Thyroid gland (tissue), 4 donors: Measurements from ENCODE around the gene MAPK4. TPM values are rescaled to one million over a fixed set of nuclear protein-coding genes. Genes with fewer than 3 reads are reported as not detected.

ENCODE experiments used
- DNase-seq, 2 donors: peaks; one replicate each; pipeline ENCODE4 v3.0.0-alpha.2; 2019
- H3K27ac ChIP-seq, 3 donors: fragments of 200-600 bp; sonication (generic); 1 replicate in 2 of 3; 2 replicates in 1 of 3; pipeline ENCODE4 v1.5.1; 2016 to 2019; ENCODE audit warnings: mild to moderate bottlenecking in 1 of 3, moderate library complexity in 1 of 3
- H3K27me3 ChIP-seq: fragments of 200-600 bp; sonication (generic); one replicate; pipeline ENCODE4 v1.5.1; 2019
- H3K36me3 ChIP-seq, 2 donors: fragments of 200-600 bp; sonication (generic); one replicate each; pipeline ENCODE4 v1.5.1; 2016 to 2019
- H3K4me1 ChIP-seq, 2 donors: fragments of 200-600 bp; sonication (generic); one replicate each; pipeline ENCODE4 v1.5.1; 2017 to 2019
- H3K4me3 ChIP-seq, 3 donors: fragments of 200-600 bp; sonication (generic); replicated peaks in 1 of 3; 1 replicate in 2 of 3; 2 replicates in 1 of 3; pipeline ENCODE4 v1.5.1; 2016; ENCODE audit warnings: mild to moderate bottlenecking in 1 of 3
- H3K9me3 ChIP-seq: fragments of 200-600 bp; sonication (generic); one replicate; pipeline ENCODE4 v1.5.1; 2017
- POLR2A ChIP-seq, 2 donors: fragments of 450-650 bp; IDR thresholded peaks; one replicate each; pipeline ENCODE4 v1.6.1; 2017; ENCODE audit warnings: antibody characterized with exemption in 2 of 2, mild to moderate bottlenecking in 2 of 2, moderate library complexity in 1 of 2
- WGBS, 2 donors: methylation state at CpG; one replicate each; pipeline ENCODE4 v1.1.5; 2017; 5-methylcytosine and 5-hydroxymethylcytosine counted together
- intact Hi-C: fragments of 100-400 bp; cut with DNase I; formaldehyde crosslinking; loops from one replicate; pipeline ENCODE4 v1.15.1; 2023
- total RNA-seq, 4 donors: library from RNA; depleted of rRNA; stranded (reverse); fragments of >200 nt; gene quantifications; one replicate each; pipeline ENCODE4 v1.2.3, GENCODE V29; 2016
- TF ChIP-seq, protein P1 (sequence below), 6 experiments: fragments of 200-600 bp in 3 of 6; fragments of 450-650 bp in 3 of 6; sonication (generic) in 3 of 6; IDR thresholded peaks; one replicate each; pipeline ENCODE4 v1.5.1; 2016 to 2019; ENCODE audit warnings: antibody characterized with exemption in 6 of 6, mild to moderate bottlenecking in 2 of 6, inconsistent platforms in 1 of 6, moderate library complexity in 1 of 6

Gene MAPK4
- total RNA-seq, 4 donors from 2014 or later = 3.5 to 17.9 (median 11.4) TPM

DNA sequence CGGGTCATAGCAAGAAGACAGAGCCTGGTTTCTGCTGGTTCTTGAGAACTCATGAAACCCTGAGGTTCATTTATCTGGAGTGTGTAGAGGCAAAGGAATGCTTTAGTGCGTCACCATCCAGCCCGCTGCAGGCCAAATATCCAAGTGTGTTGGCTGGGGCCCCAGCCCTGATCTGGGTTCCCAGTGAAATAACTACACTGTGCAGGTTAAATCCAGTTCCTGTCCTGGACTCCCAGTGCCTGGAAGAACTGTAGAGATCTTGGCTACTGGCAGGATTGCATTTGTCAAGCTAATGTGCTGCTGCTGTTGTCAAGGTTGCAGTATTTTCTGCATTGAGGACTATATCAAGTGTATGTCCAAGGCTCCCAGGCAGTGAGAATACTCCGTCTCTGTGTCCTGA is 89.9 kb downstream of the MAPK4 start:
- TF ChIP-seq, protein P1, sequence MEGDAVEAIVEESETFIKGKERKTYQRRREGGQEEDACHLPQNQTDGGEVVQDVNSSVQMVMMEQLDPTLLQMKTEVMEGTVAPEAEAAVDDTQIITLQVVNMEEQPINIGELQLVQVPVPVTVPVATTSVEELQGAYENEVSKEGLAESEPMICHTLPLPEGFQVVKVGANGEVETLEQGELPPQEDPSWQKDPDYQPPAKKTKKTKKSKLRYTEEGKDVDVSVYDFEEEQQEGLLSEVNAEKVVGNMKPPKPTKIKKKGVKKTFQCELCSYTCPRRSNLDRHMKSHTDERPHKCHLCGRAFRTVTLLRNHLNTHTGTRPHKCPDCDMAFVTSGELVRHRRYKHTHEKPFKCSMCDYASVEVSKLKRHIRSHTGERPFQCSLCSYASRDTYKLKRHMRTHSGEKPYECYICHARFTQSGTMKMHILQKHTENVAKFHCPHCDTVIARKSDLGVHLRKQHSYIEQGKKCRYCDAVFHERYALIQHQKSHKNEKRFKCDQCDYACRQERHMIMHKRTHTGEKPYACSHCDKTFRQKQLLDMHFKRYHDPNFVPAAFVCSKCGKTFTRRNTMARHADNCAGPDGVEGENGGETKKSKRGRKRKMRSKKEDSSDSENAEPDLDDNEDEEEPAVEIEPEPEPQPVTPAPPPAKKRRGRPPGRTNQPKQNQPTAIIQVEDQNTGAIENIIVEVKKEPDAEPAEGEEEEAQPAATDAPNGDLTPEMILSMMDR (IDR thresholded peaks at IDR 0.05) = no peak
- peak in 1 of 2 donors; percentile 47 for TF ChIP-seq POLR2A (IDR thresholded peaks at IDR 0.05)
- intact Hi-C loops = no loop called here
- DNase-seq = peak; percentile 94 to 95
- 25 to 28% methylated on average over 3 to 4 of the region's 4 CpGs for WGBS, 2 donors
- Histone ChIP-seq H3K27ac (peak overlapping the region; percentile 86 to 96 (median 88)), H3K9me3 (no peaks in the 10 kb centered on the region), H3K36me3 (no peaks in the 10 kb centered on the region), H3K4me3 (no peak overlapping the region), H3K27me3 (no peaks in the 10 kb centered on the region), H3K4me1 (peaks cover 37 to 38% of the 10 kb centered on the region in 2 donors)

DNA sequence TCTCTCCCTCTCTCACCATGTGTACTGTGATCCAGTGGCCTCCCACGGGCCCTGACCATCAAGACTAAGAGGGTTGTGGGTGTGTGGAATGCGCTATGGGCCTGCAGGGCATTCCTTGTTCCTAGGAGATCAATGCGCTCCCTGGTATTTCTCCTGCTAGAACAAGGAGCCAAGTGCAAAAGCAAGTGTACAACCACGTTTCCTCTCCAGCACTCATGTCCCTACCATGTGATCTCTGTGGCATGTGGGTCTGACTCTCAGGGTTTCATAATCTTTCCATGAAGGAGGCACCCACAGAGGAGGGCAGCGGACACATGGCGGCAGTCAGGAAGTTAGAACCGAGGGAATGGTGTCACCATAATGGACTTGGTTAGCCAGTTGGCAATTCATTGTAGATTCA is 91.4 kb downstream of the MAPK4 start:
- peaks cover 44 to 46% of the 10 kb centered on the region in 2 donors for H3K4me1 ChIP-seq

DNA sequence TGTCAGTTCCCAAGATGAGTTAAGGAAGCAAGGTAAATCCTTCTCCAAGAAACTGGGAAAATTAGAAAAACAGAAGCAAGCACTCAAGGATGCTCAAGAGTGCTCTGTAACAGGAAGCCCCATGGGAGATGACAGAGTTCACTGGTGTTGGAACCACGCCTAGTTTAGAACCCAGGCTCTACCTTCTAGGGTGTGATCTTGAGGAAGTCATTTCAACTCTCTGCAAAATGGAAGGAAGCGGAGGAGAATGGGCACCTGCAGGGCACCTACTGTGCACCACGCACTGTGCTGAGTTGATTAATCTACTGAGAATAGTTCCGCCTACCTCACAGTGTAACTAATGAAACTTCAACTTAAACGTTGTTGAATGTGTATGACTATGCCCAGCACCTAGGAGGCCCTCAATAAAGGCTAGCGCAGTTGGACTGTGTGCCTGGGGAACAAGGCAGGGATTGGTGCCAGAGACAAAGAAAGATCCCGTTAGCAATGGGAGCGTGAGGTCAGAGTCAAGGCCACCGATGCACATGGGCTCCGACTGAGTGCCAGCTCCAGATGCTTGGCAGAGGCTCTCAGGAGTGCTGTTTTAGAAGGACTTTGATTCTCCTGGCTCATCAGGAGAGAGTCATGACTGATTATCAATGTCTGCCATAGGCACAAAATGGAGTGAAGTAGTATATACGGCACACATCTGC is 93.7 kb downstream of the MAPK4 start:
- H3K27me3 ChIP-seq = no peaks in the 10 kb centered on the region
- H3K27ac ChIP-seq = peak overlapping the region; percentile 90 to 95 (median 94)
- TF ChIP-seq POLR2A (IDR thresholded peaks at IDR 0.05) = no peak
- TF ChIP-seq, protein P1 (IDR thresholded peaks at IDR 0.05) = no peak
- WGBS, 2 donors = 79 to 85% methylated on average over 11 of the region's 11 CpGs
- H3K9me3 ChIP-seq = no peaks in the 10 kb centered on the region
- peaks cover 44 to 46% of the 10 kb centered on the region in 2 donors for H3K4me1 ChIP-seq
- H3K4me3 ChIP-seq = no peak overlapping the region
- DNase-seq = peak; percentile 37 to 53
- intact Hi-C loops = no loop called here
- no peaks in the 10 kb centered on the region for H3K36me3 ChIP-seq

More for the DNA sequence above, 91.4 kb downstream of the MAPK4 start:
- 76 to 82% methylated on average over 7 of the region's 7 CpGs for WGBS, 2 donors
- intact Hi-C loops = no loop called here
- Histone ChIP-seq H3K4me3 (no peak overlapping the region), H3K27ac (peak overlapping the region; percentile 76 to 96 (median 88)), H3K27me3 (no peaks in the 10 kb centered on the region), H3K36me3 (no peaks in the 10 kb centered on the region), H3K9me3 (no peaks in the 10 kb centered on the region)
- DNase-seq = peak; percentile 50
- TF ChIP-seq, protein P1 (IDR thresholded peaks at IDR 0.05) = no peak
- TF ChIP-seq POLR2A (IDR thresholded peaks at IDR 0.05) = no peak

DNA sequence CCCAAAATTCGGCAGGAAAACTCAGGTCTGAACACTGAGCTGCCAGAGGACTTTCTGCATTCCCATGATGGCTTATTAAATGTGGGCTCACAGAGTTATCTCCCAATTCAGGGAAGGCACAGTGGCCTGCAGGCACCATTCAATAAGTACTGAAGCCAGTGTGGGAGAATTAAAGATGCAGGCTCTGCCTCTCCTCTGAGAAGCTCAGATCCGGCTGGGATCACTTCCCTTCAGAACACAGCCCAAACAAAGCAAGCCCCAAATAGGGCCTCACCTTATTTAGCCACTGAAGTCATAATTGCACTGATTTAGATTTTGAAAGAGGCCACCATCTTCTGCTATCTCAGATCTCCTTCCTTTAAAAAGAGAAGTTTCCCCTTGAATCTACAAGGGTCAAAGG is 94.3 kb downstream of the MAPK4 start:
- peak overlapping the region; percentile 90 to 95 (median 94) for H3K27ac ChIP-seq

More for the DNA sequence above, 94.3 kb downstream of the MAPK4 start:
- H3K4me1 ChIP-seq = peaks cover 44 to 45% of the 10 kb centered on the region in 2 donors
- no peaks in the 10 kb centered on the region for H3K9me3 ChIP-seq
- no peak for TF ChIP-seq POLR2A (IDR thresholded peaks at IDR 0.05)
- TF ChIP-seq, protein P1 (IDR thresholded peaks at IDR 0.05) = no peak
- WGBS, 2 donors = 60 to 78% methylated on average over 1 to 2 of the region's 2 CpGs
- H3K27me3 ChIP-seq = no peaks in the 10 kb centered on the region
- no peaks in the 10 kb centered on the region for H3K36me3 ChIP-seq
- intact Hi-C loops = no loop called here
- H3K4me3 ChIP-seq = no peak overlapping the region
- DNase-seq = no peak
